GM19351 (cell line): ENCODE data around the gene PID1.
"Not testable (repeated sequence)": the region's sequence is repeated elsewhere in the genome, so short reads cannot be mapped to it uniquely, and the experiment has no call there.

Source experiments
- ATAC-seq: cut with Tn5 transposase; IDR thresholded peaks from one replicate; pipeline ENCODE4 v1.9.1; 2021; ENCODE audit warnings: mild to moderate bottlenecking, moderate library complexity; ENCODE audit not compliant: unreplicated experiment

Gene PID1

DNA sequence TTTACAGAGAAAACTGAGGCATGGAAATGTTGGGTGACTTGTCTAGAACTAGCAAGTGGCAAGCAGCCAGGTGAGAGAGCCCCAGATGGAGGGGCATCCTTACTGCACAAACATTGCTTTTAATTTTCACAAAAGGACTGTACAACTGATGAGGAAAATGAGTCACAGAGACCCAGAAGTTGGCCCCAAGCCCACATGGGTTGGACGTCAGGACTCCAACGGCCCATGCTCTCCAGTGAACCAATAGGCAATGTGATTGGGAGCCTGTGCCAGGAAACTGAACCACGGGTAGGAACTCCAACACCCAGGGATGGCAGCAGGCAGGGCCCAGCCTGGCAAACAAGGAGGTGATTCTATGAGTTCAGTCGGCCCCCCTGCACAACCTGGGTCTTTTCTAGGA is 50.8 kb downstream of the PID1 start:
- ATAC-seq = no peak

DNA sequence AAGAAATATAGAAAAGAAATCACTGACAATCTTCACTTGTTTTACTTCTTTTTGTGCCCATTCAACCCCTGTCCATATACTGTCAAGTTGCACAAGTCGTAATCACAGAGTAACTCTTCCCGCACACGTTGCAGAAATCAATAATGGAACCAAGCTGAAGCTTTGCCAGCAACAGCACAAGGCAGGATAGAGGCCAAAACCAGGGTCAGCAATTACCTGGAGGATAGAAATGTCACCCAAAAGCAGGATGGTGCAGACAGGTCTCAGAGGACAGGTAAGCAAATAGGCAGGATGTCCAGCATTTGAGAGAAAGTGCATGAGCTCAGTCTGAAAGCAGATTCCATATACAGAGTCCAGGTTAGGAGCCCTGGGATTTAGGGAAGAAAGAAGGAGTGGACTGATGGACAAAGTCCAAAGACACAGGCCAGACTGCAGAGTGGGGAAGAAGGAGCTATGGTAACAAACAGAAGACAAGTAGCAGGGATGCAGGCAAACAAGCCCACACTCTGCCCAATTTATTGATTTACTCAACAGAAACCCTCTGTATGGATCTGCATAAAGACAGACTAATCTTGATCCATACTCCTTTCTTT is 52.7 kb downstream of the PID1 start:
- no peak for ATAC-seq

DNA sequence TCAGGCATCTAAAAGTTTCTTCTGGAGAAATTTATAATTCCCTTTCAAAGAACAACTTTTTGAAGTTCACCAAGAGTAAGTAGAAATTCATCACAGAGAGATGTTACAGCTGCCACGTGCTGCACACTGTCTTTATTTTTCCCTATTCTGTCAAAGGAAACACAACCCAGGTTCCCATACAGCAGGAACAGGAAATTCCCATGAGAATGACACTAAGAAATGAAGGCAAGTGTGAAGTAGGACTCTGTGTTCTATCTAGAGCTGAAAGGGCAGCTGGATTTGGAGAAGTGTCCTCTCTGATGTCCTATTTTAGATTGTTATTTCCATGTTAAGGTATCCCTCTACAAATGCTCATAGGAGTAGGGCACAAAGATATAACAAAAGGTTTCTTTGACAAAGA is 58.8 kb downstream of the PID1 start:
- ATAC-seq = no peak

DNA sequence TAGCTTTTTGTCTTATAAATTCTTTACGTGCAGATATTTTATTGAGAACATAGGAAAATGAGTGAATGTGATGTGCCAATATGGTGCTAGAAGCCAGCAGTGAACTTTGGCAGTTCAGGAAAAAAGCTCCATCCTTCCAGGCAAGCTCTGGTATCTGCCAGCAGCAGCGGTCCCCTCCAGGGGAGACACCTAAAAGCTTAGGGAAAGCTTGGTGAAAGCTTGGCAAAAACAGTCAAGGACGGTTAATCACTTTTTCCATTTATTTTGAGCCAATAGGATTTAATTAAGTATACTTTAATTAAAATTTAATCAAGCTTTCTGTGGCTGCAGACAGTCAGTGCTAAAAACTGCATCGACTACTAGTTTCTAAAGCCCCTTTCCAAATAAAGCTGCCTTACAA is 60.4 kb downstream of the PID1 start:
- no peak for ATAC-seq

DNA sequence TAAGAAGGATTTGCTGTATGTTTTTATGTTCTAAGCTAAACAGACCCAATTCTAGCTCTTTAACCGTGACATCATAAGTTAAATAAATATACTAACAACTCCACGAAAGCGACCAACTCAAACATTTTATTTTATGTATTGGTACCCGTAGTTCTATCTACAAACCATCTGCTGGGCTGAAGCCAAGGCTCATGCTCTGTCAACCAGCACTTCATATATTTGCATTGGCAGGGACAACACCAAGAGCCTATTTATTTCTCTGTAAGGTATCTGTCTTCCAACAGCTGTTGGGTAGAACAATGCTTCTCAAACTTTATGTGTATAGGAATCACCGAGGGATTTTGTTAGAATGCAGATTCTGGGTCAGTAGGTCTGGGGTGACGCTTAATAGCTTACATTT is 64.5 kb downstream of the PID1 start:
- no peak for ATAC-seq

DNA sequence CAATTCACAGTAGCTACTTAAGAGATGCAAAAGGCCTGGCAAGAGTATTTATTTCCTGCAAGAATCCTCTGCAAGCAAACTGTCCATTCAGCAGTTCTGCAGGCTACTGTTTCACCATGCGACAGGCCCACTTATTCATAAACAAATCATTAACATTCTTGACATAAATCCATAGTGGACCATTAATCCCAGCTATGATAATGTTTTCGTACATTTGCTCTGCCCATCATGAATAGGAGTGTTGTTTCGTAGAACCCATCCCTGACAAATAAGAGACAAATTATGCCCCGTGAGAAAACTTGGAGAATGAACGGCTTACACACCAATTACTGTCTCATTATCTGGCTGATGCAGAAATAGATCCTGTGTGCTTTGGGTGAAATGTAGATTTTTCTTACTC is 65.4 kb downstream of the PID1 start:
- ATAC-seq = no peak

DNA sequence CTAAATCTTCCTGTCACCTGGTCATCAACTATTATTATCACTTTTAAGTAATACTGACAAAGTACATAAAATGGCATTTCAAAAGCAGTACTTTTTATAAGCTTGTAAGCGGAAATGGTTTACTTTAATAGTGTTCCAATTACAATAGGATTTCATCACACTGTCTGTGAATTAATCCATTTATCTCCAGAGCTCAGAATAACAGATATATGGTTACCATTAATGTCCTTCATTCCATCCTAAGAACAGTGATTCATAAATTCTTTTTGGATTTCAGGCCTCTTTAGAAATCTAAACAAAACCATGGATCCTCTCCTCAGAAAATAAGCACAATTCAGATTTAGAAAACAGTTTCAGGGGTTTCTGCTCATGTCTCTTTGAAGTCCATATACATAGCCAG is 68.4 kb downstream of the PID1 start:
- ATAC-seq = no peak

DNA sequence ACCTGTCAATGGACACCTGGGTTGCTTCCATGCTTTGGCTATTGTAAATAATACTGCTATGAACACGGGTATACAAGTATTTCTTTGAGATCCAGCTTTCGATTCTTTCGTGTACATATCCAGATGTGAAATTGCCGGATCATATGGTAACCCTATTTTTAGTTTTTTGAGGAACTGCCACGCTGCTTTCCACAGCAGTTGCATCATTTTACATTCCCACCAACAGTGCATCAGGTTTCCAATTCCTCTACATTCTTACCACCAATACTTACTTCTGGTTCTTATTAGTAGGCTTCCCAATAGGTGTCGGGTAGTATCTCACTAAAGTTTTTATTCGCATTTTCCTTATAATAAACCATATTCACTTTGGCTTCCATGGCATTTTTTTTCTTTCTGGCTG is 69.6 kb downstream of the PID1 start:
- ATAC-seq = no peak

DNA sequence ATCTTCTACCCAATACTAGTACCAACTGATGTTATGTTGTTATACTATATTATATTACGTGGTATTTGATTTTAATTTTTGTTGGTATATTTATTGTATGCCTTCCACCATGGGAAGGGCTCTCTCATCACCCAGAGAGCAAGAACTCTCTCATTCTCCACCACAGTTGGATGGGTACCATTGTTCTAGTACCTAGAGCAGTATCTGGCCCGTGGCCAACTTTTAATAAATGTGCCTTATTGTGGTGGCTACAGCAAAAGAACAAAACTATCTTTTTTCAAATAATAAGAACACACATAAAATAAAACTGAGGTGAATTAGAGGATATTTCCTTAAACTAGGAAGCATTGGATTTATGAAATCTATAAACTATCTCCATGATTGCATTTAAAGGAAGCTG is 71.8 kb downstream of the PID1 start:
- no peak for ATAC-seq

DNA sequence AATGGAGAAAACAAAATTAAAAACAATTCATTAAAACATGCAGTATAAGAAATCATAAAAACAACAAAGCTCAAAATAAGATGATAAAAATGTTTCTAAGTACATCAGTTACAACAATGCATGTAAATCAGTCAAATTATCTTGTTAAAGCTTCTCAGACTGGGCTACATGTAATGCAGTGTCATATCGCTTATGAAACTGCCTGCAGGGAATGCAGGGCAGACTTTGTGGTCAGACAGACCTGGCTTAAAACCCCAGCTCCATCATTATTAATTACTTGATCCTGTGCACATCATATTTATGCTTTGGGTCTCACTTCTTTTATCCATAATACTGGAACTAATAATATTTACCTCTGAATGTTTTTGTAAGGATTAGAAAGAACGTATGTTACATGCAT is 74.6 kb downstream of the PID1 start:
- ATAC-seq = no peak

DNA sequence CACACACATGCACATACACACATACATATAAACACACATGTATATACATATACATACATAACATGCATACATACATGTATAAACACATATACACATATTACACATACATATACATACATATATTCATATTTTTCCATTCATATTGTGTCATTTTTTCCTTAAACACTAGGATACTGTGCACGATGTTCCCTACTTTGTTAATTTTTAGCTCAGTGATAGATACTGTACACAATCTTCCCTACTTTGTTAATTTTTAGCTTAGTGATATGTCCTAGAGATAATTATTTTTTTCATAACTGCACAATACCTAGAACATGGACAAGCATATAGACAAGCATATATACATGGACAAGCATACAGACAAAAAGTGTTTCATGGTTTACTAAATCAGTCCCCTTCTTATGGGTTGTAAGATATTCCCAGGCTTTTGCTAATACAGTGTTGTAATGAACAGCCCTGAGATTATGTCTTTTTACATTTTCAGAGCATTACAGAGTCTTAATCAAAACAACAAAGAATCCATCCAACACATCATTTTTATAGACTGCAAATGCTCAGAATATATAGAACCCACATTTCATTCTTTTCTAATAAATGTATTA is 75.6 kb downstream of the PID1 start:
- ATAC-seq = no peak

DNA sequence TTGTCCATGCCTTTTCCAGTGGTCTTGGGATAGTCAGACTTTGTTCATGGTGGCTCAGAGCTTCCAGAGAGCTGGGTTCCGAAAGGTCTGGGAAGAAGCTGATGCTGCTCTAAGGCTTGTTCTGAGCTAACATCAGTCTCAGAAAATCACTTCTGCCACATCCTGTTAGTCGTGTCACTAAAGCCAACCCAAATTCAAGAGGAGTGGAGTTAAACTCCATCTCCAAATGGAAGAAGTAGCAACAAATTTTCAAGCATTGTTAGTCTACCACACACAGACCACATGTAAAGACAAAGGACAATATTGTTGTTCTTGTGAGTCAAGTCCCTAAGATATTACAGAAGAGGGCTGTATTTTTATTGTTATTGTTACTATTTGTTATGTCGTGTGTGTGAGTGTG is 77.8 kb downstream of the PID1 start:
- no peak for ATAC-seq

DNA sequence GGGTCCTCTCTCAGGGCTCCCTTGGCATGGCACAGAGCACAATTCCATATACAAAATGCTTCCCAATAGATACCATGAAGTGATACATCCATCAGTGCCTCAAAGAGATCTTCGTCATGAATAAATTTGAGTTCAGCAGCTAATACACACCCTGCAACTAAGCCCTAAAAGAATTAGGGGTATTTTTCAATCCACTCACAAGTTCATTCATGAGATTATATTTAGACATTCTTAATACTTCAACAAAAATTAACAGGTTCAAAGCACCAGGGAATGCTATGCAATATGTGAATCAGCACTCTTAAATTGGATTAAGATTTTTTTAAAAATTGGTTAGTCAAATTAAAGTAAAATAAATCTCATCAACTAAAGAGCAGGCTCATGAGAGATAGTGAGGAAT is 79.7 kb downstream of the PID1 start:
- no peak for ATAC-seq

DNA sequence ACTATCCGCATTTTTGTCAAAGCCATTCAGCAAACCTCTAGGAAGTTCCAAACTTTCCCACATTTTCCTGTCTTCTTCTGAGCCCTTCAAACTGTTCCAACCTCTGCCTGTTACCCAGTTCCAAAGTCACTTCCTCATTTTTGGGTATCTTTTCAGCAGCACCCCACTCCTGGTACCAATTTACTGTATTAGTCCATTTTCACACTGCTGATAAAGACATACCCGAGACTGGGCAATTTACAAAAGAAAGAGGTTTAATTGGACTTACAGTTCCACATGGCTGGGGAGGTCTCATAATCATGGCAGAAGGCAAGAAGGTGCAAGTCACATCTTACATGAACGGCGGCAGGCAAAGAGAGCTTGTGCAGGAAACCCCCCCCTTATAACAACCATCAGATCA is 84.0 kb downstream of the PID1 start:
- not testable (repeated sequence) for ATAC-seq

DNA sequence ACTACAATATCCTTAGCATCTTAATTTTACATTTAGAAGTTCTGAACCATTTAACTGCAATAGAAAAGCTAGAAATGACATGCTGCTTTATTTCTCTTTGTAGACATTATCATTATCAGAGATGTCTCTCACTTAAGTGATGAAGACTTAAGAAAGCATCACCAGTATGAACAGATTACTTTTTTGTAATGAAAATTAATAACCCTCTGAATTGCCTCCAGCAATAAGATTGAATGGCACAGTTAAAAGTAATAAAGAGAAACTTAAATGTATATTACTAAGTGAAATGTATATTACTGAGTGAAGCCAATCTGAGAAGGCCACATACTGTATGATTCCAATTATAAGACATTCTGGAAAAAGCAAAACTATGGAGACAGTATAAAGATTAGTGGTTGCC is 89.4 kb downstream of the PID1 start:
- ATAC-seq = no peak

DNA sequence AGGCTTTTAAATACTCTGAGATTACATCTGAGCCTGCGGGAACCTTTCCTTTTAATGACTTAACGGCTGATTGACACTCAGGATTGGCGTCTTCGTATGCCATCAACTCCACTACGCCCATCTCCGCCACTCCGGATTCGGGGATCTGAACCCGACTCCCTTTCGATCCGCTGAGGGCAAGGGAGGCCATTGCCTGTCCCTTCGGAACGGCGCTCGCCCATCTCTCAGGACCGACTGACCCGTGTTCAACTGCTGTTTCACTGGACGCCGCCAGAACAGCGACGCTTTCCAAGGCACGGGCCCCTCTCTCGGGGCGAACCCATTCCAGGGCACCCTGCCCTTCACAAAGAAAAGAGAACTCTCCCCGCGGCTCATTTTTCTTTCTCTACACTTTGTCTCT is 90.4 kb downstream of the PID1 start:
- no peak for ATAC-seq

DNA sequence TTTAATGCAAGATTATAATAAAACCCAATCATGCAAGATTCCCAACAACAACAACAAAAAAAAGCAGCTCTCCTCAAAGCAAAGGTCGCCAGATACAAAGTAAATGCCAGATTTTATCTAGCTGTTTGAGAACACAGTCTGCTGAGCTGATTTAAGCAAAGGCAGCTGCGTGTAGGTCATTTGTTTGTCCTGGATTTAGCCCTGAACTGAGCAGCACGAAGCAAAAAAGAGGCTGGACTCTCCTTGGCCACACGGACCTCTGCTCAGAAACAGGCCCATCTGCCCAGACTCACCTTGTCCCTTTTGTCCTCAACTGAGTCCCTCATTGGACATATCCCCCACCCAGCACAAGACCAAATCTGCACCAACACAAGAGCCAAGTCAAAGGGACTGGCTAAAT is 91.5 kb downstream of the PID1 start:
- ATAC-seq = no peak

DNA sequence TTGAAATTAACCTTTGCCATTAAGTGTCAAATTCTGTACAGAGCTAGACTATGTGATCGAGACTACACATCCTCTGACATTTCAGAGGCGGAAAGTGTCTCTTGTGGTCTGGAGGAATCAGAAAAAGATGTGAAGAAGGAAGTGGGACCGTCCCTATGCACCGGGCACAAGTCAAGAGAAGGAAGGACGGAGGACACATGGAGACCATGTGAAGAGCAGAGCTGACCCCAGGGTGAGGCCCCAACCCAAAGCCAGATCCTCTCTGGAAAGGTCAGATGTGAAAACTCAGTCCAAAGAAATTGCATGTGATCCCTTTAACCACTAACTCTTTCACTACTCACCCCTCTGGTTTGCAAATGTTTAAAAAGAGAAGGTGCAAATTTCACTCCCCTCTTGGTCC is 92.4 kb downstream of the PID1 start:
- no peak for ATAC-seq

DNA sequence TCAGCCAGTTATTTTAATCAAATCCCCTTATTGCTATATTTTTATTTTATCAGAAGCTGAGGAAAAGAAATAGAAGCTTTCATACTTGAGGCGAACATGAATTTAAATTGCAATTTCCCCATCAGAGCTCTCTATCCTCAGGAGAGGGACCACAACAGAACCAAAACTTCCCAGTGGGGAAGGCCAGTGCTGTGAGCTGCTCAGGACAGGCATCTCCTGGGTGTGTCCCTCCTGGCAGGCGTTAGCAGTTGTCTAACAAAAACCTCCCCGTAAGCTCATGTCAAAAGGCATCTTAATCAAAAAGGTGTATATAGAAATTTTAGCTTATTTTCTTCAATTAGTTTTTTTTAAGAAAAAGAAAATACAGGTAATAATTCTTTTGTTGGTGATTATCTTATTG is 93.0 kb downstream of the PID1 start:
- ATAC-seq = no peak

DNA sequence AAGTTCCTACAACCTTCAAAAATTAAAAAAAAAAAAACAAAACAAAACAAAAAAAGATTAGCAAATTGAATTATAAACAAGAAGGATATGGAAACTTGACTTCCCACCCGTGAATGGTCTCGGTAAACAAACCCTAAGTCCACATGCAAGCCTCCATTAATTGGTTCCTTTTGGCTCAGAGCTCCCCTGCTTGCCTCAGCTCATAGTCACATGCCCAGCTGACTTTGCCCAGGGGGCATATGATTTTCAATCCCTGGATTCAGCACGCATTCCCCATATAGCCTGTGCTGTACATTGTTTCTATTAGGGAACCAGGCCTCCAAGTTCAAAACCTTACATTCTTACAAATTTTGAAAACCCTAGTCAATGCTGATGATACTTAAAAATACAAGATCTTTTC is 95.0 kb downstream of the PID1 start:
- no peak for ATAC-seq

DNA sequence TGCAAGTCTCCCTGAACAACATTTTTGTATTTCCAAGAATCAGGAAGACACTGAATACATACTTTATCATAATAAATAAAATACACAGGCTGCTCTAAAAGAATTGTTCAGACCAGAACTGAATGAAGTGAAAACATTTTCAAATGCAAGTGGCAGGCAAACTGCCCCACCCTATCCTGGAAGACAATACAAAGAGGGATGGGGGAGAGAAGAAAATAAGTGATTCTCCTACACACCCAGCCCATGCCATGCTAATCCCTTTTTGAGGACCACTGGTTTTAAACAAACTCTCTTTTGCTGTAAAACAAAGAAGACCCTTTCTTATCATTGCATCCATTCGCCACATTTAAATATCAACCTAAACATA is 95.6 kb downstream of the PID1 start:
- ATAC-seq = no peak

DNA sequence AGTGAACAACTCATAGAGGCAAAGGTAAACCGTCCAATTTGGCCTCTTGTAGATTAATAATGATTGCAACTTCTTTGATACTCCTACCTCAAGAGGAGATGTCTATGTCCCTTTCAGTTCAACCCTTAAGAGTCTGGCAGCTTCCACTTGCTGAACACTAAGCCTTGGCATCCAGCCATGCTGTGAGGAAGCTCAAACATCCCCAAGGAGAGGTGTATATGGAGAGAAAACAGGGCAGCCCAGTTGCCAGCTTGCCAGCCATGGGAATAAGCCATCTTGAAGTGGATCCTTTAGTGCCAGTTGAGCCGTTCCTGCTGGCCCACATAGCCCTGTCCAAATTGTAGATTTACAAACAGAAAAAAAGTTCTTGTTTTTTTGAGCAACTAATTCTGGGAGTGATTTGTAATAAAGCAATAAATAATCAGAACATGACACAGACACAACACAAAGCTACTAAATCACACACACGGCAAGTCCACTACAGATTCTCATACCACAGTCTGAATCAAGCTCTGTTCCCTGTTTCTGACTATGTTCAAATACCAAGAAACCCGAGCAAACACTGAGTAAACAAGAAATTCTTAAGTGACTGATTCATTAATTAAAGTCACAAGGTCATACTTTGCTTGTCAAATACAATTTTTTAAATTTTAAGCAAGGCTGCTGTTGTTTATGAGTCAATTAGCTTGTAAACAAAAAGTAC is 96.1 kb downstream of the PID1 start:
- no peak for ATAC-seq

DNA sequence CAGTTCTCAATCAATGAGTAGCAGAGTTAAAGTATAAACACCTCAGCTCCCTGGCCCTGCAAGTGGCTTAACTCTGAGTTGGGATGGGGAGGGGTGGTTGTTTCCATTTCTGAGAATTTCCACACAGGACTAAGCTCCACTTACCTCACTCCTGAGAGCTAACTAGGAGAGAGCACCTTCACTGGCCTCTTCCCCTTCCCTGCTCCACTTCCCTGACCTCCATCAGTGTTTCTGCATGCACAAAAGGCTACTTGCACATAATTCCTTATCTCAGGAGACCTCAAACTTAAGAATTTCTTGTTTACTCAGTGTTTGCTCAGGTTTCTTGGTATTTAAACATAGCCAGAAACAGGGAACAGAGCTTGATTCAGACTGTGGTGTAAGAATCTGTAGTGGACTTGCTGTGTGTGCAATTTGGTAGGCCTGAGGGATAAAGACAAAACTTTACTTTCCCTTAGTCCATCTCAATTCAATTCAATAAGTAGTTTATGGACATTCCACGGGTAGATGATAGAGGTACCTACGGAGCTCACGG is 97.2 kb downstream of the PID1 start:
- ATAC-seq = no peak
